HG02678 (cell line): ENCODE measurements around the gene NUDT21.
"Not testable (repeated sequence)": the region's sequence is repeated elsewhere in the genome, so short reads cannot be mapped to it uniquely, and the experiment has no call there.

Experiments used
- ATAC-seq: cut with Tn5 transposase; IDR thresholded peaks from one replicate; pipeline ENCODE4 v1.9.1; 2021; ENCODE audit warnings: mild to moderate bottlenecking, moderate library complexity; ENCODE audit not compliant: unreplicated experiment

NUDT21 gene

DNA sequence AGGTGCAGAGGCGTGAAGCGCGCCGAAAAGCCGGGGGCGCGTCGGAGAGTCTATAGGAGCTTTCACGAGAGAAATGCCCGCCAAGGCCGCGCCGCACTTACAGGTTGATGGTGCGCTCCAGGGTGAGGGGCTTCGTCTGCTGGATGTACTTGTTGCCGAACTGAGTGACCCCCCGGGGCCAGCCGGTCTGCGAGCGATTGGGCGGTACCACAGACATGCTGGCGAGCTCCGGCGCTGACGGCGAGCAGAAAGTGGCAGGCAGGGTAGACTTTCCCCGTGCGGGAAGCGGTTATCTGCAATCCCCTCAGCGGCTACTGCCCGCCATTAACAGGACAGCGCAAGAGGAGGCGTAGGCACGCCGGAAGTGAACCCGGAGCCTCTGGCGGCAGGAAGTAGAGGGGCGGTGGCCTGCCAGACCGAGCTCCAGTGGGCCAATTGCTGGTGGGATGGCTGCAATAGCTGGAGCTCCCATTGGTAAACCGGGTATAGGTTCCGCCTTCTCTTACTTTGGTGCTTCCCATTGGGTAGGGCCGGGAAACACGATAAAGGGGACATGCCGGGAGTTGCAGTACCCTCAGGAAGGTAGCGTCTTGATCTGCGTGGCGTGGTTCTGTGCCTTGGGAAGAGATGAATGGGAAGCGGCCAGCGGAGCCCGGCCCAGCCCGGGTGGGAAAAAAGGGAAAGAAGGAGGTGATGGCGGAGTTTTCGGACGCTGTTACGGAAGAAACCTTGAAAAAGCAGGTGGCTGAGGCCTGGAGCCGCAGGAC is at the start of gene NUDT21, which contains the start of gene OGFOD1:
Gene NUDT21, minus strand, starts transcription at position 347 of the 767 bp plus-strand sequence. Its CDS starts 130 bp downstream, at position 217.
Gene OGFOD1, plus strand, starts transcription at position 569 of the 767 bp plus-strand sequence. Its CDS starts 59 bp downstream, at position 628.
- peak; percentile 97 for ATAC-seq

GRCh38 chr16:56493815-56494214 is 42.7 kb upstream of the NUDT21 start:
- ATAC-seq: no peak

DNA sequence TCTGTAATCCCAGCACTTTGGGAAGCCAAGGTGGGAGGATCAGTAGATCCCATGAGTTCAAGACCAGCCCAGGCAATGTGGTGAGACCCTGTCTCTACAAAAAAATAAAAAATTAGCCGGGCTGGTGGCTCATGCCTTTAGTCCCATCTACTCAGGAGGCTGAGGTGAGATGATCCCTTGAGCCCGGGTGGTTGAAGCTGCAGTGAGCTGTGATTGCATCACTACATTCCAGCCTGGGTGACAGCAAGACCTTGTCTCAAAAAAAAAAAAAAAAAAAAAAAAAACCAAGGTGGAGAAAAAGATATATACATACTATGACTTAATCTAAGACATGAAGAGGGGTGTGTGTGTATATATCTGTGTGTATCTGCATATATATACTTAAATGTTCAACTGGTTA is 42.0 kb upstream of the NUDT21 start:
- no peak for ATAC-seq

DNA sequence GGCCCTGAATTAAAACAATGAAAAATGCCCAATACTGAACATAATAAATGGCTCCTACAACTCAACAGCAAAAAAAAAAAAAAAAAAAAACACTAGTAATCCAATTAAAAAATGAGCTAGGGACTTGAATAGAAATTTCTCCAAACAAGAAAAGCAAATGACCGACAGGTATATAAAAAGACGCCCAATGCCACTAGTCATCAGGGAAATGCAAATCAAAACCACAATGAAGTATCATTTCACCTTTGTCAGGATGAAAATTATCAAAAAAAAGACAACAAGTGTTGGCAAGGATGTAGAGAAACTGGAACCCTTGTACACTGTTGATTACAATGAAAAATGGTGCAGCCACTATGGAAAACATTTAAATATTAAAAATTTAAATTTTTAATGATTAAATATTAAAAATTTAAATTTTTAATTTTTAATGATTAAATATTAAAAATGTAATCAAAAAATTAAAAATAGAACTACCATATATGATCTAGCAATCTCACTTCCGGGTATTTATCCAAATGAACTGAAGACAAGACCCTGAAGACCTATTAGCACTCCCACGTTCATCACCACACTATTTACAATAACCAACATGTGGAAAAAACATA is 40.6 kb upstream of the NUDT21 start:
- ATAC-seq: no peak

- not testable (repeated sequence) for ATAC-seq
Measured at GRCh38 chr16:56488868-56489267, 37.7 kb upstream of the NUDT21 start.

DNA sequence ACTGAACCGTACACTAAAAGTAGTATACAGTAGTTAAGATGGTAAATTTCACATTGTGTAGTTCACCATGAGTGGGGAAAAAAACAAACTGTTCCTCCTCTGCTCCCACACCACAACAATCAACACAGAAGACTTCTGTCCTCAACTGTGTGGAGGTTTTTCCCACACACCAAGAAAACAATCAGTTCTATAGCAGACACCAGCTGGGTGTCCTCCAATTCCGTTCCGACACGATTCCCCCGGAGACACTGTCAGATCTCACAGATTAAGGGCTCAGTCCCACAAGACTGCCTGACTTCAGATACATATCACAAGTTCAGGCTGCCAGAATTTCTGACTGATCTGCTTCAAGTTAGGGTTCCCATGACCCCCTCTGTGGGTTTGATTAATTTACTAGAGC is 36.9 kb upstream of the NUDT21 start:
- ATAC-seq: no peak

DNA sequence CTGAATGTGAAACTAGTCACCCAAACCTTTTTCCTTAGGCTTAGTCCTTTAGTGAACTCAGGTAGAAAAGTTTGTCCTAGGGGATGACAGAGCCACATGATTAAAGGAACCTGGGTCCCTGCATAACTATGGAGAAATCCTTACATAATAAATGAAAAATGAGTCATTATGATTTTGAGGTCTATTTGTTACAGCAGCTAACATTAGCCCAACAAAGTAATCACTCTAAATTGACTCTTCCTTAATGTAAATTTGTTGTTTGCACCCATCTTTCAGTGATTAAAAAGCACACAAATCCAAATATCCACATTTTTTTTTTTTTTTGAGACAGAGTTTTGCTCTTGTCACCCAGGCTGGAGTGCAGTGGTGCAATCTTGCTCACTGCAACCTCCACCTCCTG is 32.3 kb upstream of the NUDT21 start:
- no peak for ATAC-seq

DNA sequence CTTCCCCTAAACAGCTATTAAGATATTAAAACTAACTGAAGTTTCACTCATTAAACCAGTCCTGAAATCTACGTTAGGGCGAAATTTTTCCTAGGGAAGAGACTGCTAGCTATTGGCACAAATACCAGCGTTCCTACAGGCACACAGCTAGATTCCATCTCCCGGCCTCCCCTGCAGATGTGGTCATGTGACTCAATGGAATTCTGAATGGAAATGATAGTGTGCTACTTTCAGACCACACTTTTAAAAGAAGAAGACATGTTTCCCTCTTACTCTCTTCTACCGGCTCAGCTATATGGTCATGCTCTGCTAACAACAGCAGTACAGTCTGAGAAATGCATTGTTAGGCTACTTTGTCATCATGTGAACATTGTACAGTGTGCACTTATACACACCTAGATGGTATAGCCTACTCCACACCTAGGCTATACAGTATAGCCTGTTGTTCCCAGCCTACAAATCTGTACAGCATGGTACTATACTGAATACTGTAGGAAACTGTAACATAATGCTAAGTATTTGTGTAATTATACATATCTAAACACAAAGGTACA is 31.6 kb upstream of the NUDT21 start:
- ATAC-seq: no peak

DNA sequence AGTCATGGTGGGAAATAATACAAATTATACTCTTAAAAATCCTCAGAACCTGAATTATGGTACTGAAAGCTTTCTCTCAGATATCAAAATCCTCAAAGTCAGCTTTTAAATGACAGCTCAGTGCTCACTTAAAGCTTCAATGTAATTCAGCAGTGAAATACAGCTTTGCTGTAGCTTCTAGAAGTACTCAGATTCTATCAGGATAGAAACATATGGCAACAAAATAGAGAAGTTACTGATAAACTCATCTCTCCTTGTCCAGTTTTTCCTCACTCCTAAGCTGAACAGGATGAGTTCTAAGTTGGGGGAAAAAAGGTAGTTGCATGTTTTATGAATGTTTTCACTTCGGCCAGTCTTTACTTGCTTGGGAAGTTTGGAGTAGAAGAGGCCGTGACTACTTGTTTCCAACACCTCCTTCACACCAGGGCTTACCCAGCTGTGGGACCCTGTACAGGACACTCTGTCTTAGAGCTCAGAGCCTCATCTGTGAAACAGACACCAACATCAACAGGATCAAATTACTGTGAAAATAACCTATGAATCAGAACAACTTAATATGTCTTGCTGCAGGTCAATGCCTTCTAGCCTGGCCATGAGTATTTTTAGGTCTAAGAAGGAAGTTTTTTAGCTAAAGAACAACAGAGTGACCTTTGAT is 30.5 kb upstream of the NUDT21 start:
- no peak for ATAC-seq

DNA sequence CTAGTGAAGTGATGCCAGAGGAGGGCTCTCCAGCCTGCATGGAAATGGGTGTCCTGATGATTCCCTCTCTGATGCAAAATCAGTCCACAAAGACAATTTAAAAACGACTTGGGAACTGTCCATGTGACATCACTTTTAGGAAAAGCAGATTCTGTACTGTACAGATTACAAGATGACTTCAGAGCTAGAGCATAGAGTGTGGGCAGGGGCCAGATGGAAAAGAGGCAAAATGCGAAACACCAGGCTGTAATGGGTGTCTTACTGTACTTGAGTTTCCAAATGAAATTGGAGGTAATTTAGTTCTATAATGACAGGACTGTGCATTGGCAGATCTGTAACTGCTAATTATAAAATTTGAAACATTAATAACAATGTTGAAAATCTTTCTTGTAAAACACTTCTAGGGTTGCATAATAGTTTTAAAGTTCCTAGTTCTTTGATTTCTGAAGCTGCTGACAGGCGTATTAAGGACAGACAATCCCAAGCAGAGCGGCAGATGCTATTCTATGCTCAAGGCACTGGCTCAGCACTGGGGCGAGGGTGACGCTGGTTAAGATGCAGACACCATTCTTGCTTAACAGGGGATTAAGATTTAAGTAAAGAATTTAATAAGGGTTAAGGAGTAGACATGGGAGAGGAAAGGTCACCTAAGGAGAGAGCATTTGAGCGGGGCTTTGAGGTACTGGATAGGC is 29.8 kb upstream of the NUDT21 start:
- no peak for ATAC-seq

GRCh38 chr16:56479469-56479868 is 28.3 kb upstream of the NUDT21 start:
- ATAC-seq: no peak

DNA sequence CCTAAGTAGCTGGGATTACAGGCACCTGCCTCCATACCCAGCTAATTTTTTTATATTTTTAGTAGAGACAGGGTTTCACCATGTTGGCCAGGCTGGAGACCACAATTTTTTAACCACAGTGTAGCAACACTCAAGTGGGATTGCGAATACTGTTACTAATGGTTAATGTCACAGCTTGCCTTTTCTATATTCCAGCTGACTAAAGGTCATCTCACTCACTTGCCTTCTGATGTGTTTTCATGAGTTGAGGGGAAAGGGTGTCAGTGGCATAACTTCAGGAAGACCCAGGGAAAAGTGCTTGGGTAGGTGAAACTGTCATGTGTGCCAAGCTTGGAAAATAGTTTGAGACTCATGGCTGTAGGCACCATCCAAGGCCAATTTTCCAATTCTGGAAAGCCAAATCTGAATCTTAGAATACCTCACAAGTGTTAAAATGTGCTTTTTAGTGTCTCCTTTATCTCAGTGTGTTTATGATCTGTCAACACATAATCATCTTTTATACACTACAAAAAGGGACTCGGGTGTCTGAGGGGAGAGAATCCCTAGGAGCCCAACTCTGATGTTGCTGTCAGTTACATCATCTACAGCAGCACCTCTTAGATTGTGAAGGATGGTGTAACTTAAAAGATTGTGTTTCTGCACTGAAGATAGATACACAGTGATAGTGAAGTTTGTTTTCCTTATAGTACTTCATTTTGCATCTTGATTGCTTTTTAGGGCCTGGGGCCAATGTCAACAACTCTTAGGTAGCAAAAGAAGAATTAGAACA is 27.3 kb upstream of the NUDT21 start:
- no peak for ATAC-seq

DNA sequence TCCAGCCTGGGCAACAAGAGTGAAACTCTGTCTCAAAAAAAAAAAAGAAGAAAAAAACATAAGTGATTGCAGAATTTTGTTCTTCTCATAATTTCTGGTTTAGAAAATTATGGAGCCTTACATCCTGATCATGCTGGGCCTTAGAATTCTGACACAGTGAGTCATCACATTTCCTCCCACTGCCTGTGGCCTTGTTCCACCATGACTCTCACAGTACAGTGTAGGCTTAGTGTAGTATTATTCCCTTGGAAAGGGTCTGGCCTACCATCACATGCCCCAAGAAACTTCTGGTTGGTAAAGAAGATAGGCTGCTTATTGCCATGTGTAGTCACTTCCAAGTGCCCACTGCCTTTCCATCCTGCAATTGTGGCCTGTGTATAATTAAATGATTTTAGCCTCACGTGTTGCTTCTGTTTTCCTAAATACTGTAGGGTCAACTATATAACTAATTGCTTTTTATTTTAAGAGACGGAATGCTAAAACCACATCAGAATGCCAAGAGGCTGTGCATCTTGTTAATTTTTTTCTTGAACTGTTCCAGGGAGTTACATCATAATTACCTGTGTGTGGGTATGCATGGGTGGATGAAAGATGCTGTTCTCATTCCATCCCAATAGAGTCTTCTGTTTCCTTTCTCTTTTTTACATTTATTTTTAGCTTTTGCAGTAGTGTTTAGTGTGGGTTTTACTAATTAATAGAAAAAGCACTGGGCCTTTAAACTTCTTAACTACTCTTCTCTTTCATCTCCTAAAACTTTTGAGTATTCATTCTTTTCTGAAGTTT is 26.2 kb upstream of the NUDT21 start:
- ATAC-seq: no peak

DNA sequence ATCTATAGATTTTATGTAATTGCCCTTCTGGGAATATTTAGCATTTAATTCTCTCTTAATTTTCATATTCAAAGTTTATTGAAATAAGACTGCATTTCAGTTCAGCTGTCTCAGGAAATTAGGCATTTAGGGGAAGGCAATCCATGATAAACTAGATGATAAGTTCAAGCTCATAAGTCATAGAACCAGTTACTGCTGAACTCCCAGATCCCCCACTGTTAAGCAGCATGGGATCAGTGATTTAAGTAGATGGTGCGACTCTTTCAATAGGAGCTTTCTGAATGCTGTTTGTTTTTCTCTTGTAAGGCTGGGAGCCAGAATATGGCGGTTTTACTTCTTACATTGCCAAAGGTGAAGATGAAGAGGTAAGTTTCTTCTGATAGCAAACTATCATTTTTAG is 24.1 kb upstream of the NUDT21 start:
- ATAC-seq: no peak

DNA sequence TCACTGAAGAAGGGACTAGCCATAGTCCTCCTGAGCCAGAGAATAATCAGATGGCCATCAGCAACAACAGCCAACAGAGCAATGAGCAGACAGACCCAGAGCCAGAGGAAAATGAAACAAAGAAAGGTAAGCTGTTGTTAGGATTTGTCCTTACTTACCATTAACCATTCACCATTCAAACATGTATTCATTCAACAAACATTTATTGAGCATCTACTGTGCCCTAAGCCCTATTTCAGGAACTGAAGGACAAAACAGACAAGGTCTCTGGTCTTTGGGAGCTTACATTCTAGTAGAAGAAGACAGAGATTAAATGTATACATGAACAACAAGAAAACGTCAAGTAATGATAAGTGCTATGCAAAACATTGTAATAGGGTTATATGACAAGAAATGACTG is 19.5 kb upstream of the NUDT21 start:
- ATAC-seq: no peak

- ATAC-seq: no peak
Measured at GRCh38 chr16:56470232-56470631, 19.1 kb upstream of the NUDT21 start.

DNA sequence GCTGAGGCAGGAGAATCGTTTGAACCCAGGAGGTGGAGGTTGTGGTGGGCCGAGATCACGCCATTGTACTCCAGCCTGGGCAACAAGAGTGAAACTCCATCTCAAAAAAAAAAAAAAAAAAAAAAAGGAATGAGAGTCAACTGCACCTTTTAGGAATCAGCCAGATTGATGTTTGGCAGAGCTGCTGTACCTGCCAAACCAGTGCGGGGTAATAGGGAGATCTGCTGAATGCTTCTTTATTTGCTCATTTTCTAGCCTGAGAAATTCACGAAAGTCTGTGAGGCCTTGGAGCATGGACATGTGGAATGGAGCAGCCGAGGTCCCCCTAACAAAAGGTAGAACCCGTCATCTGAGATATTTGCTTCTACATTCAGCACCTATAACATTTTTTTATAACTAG is 18.6 kb upstream of the NUDT21 start:
- ATAC-seq: no peak

DNA sequence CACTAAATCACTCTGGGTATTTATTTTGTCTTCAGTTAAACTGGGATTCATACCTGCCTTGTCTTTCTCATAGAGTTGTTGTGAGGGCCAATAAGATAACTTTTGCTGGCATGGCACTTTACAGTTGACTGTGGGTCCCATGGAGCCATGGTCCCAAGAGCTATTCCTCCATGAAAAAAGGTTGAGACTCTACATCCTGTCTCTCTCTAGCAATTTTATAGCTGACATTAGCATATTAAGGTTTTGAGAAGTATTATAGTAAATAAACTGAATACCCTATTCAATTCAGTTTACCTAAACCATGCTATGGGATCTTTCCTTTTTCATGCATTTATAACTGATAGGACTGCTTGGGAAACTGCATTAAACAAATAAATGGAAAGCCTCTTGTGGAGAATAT is 17.7 kb upstream of the NUDT21 start:
- no peak for ATAC-seq

DNA sequence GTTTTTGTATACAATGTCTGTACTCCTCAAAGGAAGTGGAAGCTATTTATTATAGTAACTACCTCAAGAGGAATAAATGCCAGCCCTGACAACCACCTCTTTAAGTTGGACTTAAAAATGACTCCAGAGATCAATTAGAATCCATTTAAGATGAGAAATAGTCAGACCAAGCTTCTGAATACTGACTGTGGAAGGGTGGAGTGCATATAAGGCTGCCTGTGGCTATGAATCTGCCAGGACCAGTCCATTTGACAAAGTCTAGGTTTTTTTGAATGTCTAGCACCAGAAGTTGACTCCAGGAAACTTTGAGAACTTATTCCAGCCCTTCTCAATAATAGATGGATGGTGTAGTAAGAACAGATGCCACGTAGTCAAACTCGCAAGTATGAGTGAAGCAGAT is 15.2 kb upstream of the NUDT21 start:
- ATAC-seq: no peak

DNA sequence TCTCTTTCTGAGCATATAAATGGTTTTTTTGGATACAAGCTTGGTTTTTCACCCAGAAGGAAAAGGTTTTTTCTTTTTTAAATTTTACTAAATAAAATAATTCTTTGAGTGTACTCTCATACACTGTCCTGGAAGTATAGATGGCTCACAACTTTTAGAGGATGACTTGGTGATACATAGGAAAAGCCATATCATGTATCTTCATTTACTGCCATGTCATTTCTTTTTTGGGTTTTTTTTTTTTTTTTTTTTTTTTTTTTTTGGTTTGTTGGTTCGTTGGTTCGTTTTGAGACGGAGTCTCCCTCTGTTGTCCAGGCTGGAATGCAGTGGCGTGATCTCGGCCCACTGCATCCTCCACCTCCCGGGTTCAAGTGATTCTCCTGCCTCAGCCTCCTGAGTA is 12.0 kb upstream of the NUDT21 start:
- no peak for ATAC-seq
